ENCODE results near the gene SOAT1. TPM values are rescaled to one million over a fixed set of nuclear protein-coding genes. Genes with fewer than 3 reads are reported as not detected.

Gene SOAT1
- total and polyA plus RNA-seq, 10 of the 15 experiments (the other 5 are each of a cell fraction or from before 2014, with no cell fraction given), result 8.6 to 68.5 (median 22.3) TPM

DNA sequence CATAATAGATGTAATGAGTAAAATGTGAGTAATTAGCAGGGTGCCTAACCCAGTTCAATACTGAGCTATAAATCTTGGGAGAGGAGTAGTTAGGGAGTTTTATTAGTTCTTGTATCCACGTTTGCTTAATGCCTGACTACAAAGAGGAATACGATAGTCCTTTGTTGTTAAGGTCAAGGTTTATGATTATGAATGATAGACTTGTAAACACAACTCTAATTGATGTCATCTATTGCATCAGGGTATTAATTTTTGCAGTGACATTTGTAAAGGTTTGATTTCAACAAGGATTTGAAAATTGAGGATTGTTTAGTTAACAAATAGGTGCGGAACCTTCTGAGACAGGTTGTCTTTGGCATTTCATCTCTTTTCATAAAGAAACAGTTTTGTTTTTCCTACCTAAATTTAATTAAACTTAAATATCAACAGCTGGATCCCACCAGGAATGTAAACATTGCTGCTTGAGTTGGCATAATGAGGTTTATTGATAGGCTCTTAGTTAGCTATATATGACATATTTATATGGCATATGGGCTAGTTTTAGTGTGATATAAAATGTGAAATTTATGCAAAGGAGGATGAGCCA is 9.7 kb downstream of the SOAT1 start:
- Histone ChIP-seq H4K20me1 (ENCODE audit: control insufficient read depth, insufficient read depth) (no peaks in the 10 kb centered on the region), H3K36me3 (ENCODE audit: control insufficient read depth in 2 of 2, insufficient read depth in 2 of 2, low read length in 1 of 2) (peaks cover 0 to 2% of the 10 kb centered on the region in 2 experiments; a peak in 2 of 4 replicates), H3K9me3 (replicated peaks; ENCODE audit: control insufficient read depth, insufficient read depth, low read length) (no peaks in the 10 kb centered on the region), H3K27ac (ENCODE audit: control insufficient read depth, insufficient read depth) (no peak overlapping the region), H3K4me3 (no peak overlapping the region), H3K4me1 (ENCODE audit: control insufficient read depth, insufficient read depth, low read length) (0 out of 2 replicates have a peak, but pooled peaks cover 3% of the 10 kb centered on the region), H3K4me2 (ENCODE audit: control insufficient read depth, insufficient read depth) (no peak overlapping the region), H3K27me3 (replicated peaks in 1 of 2; ENCODE audit: control insufficient read depth in 2 of 2, insufficient read depth in 2 of 2, low read length in 1 of 2) (no peaks in the 10 kb centered on the region), H2AFZ (ENCODE audit: control insufficient read depth, low read depth, low read length) (no peak overlapping the region), H3K9ac (ENCODE audit: control insufficient read depth, insufficient read depth, low read length) (no peak overlapping the region), H3K79me2 (ENCODE audit: control insufficient read depth, insufficient read depth, low read length) (peaks cover 25% of the 10 kb centered on the region)
- DNase-seq (ENCODE audit: low read depth, low spot score) (no peak), ATAC-seq (no peak), FAIRE-seq (no peak)
- no TSS peak for BruUV-seq (replicated peaks)
- 79% methylated on average over 3 of the region's 3 CpGs for WGBS (ENCODE audit: insufficient coverage, insufficient replicate concordance, low lambda C conversion rate, missing lambda C conversion rate)
- RAD21 ChIA-PET (ENCODE audit: unreplicated experiment), result interaction anchor here (0.6 kb wide), 1 partner anchor 81 kb away, joined by 4 read pairs; no protein-coding TSS in a partner anchor
- intact Hi-C loops (cut with micrococcal nuclease; ENCODE audit: unreplicated experiment), result no loop called here
- POLR2A ChIA-PET, result interaction anchor here (1.8 kb wide), 1 partner anchor 9 kb away, joined by 7 read pairs; the partner anchor contains the start of gene SOAT1
- CTCF ChIA-PET, result no interaction called here
- in situ Hi-C loops (cut with MboI), result no loop called here
- SMC1A ChIA-PET (ENCODE audit: uncharacterized antibody, unreplicated experiment), result interaction anchor here (1.0 to 1.4 kb wide), 4 partner anchors 8 to 49 kb away, joined by 3 to 4 read pairs (median 3); partner anchors contain the start of gene SOAT1
- no peak for TF ChIP-seq MYC (IDR thresholded peaks at IDR 0.05; ENCODE audit: insufficient read depth, insufficient read length, insufficient replicate concordance, low read length, severe bottlenecking)
- TF ChIP-seq, protein P1, sequence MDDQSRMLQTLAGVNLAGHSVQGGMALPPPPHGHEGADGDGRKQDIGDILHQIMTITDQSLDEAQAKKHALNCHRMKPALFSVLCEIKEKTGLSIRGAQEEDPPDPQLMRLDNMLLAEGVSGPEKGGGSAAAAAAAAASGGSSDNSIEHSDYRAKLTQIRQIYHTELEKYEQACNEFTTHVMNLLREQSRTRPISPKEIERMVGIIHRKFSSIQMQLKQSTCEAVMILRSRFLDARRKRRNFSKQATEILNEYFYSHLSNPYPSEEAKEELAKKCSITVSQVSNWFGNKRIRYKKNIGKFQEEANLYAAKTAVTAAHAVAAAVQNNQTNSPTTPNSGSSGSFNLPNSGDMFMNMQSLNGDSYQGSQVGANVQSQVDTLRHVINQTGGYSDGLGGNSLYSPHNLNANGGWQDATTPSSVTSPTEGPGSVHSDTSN (IDR thresholded peaks at IDR 0.05; ENCODE audit: insufficient replicate concordance, low read depth, low read length), result no peak
- no peak for TF ChIP-seq NR2C2 (IDR thresholded peaks at IDR 0.05; ENCODE audit: borderline replicate concordance, control insufficient read depth, insufficient read length, low read depth)
- no peak for TF ChIP-seq RUNX3 (IDR thresholded peaks at IDR 0.05; ENCODE audit: low read length)
- TF ChIP-seq, protein P2, sequence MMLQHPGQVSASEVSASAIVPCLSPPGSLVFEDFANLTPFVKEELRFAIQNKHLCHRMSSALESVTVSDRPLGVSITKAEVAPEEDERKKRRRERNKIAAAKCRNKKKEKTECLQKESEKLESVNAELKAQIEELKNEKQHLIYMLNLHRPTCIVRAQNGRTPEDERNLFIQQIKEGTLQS (IDR thresholded peaks at IDR 0.05; ENCODE audit: borderline replicate concordance, extremely low read depth, low read depth, low read length), result no peak
- TF ChIP-seq, protein P3, sequence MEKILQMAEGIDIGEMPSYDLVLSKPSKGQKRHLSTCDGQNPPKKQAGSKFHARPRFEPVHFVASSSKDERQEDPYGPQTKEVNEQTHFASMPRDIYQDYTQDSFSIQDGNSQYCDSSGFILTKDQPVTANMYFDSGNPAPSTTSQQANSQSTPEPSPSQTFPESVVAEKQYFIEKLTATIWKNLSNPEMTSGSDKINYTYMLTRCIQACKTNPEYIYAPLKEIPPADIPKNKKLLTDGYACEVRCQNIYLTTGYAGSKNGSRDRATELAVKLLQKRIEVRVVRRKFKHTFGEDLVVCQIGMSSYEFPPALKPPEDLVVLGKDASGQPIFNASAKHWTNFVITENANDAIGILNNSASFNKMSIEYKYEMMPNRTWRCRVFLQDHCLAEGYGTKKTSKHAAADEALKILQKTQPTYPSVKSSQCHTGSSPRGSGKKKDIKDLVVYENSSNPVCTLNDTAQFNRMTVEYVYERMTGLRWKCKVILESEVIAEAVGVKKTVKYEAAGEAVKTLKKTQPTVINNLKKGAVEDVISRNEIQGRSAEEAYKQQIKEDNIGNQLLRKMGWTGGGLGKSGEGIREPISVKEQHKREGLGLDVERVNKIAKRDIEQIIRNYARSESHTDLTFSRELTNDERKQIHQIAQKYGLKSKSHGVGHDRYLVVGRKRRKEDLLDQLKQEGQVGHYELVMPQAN (conservative IDR thresholded peaks at IDR 0.05), result no peak
- TF ChIP-seq, protein P4, sequence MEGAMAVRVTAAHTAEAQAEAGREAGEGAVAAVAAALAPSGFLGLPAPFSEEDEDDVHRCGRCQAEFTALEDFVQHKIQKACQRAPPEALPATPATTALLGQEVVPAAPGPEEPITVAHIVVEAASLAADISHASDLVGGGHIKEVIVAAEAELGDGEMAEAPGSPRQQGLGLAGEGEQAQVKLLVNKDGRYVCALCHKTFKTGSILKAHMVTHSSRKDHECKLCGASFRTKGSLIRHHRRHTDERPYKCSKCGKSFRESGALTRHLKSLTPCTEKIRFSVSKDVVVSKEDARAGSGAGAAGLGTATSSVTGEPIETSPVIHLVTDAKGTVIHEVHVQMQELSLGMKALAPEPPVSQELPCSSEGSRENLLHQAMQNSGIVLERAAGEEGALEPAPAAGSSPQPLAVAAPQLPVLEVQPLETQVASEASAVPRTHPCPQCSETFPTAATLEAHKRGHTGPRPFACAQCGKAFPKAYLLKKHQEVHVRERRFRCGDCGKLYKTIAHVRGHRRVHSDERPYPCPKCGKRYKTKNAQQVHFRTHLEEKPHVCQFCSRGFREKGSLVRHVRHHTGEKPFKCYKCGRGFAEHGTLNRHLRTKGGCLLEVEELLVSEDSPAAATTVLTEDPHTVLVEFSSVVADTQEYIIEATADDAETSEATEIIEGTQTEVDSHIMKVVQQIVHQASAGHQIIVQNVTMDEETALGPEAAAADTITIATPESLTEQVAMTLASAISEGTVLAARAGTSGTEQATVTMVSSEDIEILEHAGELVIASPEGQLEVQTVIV (IDR thresholded peaks at IDR 0.05; ENCODE audit: borderline replicate concordance, partially characterized antibody), result no peak
- TF ChIP-seq, protein P5, sequence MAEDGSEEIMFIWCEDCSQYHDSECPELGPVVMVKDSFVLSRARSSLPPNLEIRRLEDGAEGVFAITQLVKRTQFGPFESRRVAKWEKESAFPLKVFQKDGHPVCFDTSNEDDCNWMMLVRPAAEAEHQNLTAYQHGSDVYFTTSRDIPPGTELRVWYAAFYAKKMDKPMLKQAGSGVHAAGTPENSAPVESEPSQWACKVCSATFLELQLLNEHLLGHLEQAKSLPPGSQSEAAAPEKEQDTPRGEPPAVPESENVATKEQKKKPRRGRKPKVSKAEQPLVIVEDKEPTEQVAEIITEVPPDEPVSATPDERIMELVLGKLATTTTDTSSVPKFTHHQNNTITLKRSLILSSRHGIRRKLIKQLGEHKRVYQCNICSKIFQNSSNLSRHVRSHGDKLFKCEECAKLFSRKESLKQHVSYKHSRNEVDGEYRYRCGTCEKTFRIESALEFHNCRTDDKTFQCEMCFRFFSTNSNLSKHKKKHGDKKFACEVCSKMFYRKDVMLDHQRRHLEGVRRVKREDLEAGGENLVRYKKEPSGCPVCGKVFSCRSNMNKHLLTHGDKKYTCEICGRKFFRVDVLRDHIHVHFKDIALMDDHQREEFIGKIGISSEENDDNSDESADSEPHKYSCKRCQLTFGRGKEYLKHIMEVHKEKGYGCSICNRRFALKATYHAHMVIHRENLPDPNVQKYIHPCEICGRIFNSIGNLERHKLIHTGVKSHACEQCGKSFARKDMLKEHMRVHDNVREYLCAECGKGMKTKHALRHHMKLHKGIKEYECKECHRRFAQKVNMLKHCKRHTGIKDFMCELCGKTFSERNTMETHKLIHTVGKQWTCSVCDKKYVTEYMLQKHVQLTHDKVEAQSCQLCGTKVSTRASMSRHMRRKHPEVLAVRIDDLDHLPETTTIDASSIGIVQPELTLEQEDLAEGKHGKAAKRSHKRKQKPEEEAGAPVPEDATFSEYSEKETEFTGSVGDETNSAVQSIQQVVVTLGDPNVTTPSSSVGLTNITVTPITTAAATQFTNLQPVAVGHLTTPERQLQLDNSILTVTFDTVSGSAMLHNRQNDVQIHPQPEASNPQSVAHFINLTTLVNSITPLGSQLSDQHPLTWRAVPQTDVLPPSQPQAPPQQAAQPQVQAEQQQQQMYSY (CRISPR knock-in tag; IDR thresholded peaks at IDR 0.05), result no peak
- TF ChIP-seq EGR1 (IDR thresholded peaks at IDR 0.05; ENCODE audit: borderline replicate concordance in 1 of 2, low read depth in 2 of 2, low read length in 2 of 2), result no peak
- no peak for TF ChIP-seq TAF1 (IDR thresholded peaks at IDR 0.05; ENCODE audit: borderline replicate concordance, low read depth, low read length)
